Ectodermal cell (in vitro differentiated cells): Measurements from ENCODE around the gene RFPL3.

Experiments
- H3K27ac ChIP-seq: 2 replicates; pipeline ENCODE4 v1.7.0; 2013; ENCODE audit warnings: mild to moderate bottlenecking, low read depth, low read length; ENCODE audit not compliant: insufficient read depth, poor library complexity, severe bottlenecking
- H3K27me3 ChIP-seq: 2 replicates; pipeline ENCODE4 v1.7.0; 2013; ENCODE audit warnings: mild to moderate bottlenecking, low read length; ENCODE audit not compliant: insufficient read depth, control insufficient read depth, poor library complexity, severe bottlenecking
- H3K36me3 ChIP-seq: one replicate; pipeline ENCODE4 v1.7.0; 2013; ENCODE audit warnings: low read length; ENCODE audit not compliant: control insufficient read depth, insufficient read depth
- H3K4me1 ChIP-seq: one replicate; pipeline ENCODE4 v1.7.0; 2013; ENCODE audit warnings: low read length; ENCODE audit not compliant: control insufficient read depth, insufficient read depth
- H3K4me3 ChIP-seq: 2 replicates; pipeline ENCODE4 v1.7.0; 2013; ENCODE audit warnings: low read depth, low read length, control low read depth; ENCODE audit not compliant: insufficient read depth
- H3K9me3 ChIP-seq: 2 replicates; pipeline ENCODE4 v1.7.0; 2013; ENCODE audit warnings: mild to moderate bottlenecking, low read length, moderate library complexity; ENCODE audit not compliant: control insufficient read depth
- WGBS, 2 experiments: methylation state at CpG; one replicate each; pipeline ENCODE4 v1.1.7; 2013; ENCODE audit warnings: missing lambda C conversion rate in 2 of 2; 5-methylcytosine and 5-hydroxymethylcytosine counted together

RFPL3 gene

DNA sequence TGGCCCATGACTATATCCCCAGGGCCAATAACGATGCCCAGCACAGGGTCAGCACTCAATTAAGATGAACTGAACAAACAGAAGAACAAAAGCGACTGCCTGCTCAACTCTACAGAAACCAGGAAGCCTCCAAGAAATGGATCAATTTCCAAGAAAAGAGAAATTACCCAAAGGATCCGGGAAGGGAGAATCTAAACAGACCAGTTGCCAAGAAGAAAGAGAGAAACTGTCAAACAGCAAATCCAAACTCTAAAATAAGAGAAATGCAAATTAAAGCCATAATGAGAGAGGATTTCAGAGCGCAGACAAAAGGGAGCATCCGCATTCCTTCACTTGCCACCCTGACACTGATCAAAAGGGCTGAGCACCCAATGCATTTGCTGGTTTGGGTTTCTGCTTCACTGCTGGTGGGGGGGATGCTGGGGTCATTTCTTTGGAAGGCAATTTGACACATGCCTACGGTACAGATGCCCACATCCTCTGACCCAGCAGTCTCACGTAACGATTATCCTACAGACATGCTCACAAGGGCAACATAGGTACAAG lies 37.7 kb upstream of the RFPL3 start:
- Histone ChIP-seq H3K4me1 (peaks cover 10% of the 10 kb centered on the region), H3K36me3 (no peaks in the 10 kb centered on the region), H3K27me3 (no peaks in the 10 kb centered on the region), H3K9me3 (no peaks in the 10 kb centered on the region), H3K27ac (no peak overlapping the region), H3K4me3 (no peak overlapping the region)
- WGBS, 2 experiments: 60 to 64% methylated on average over 8 of the region's 8 CpGs

DNA sequence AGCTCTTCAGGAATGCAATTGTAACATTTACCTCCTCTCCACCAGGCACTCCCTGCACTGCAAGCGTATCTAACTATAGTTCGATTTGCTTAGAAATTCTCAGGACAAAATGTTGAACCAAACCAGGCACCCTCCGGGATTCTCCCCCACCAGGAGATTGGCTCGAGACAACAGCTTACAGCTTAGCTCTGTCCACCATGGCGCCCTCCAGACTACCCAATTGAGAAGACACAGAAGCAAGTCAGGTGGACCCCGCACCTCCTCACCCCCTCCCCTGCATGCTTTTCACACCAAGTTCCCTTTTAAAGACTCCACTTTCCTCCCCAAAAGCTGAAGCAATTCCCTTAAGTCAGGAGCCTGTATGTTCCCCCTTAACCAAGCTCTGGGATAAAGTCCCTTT lies 34.7 kb upstream of the RFPL3 start:
- peaks cover 10% of the 10 kb centered on the region for H3K4me1 ChIP-seq
- no peak overlapping the region for H3K27ac ChIP-seq
- no peak overlapping the region for H3K4me3 ChIP-seq
- H3K27me3 ChIP-seq: no peaks in the 10 kb centered on the region
- H3K9me3 ChIP-seq: no peaks in the 10 kb centered on the region
- WGBS, 2 experiments: 90 to 92% methylated on average over 6 of the region's 6 CpGs
- H3K36me3 ChIP-seq: no peaks in the 10 kb centered on the region

DNA sequence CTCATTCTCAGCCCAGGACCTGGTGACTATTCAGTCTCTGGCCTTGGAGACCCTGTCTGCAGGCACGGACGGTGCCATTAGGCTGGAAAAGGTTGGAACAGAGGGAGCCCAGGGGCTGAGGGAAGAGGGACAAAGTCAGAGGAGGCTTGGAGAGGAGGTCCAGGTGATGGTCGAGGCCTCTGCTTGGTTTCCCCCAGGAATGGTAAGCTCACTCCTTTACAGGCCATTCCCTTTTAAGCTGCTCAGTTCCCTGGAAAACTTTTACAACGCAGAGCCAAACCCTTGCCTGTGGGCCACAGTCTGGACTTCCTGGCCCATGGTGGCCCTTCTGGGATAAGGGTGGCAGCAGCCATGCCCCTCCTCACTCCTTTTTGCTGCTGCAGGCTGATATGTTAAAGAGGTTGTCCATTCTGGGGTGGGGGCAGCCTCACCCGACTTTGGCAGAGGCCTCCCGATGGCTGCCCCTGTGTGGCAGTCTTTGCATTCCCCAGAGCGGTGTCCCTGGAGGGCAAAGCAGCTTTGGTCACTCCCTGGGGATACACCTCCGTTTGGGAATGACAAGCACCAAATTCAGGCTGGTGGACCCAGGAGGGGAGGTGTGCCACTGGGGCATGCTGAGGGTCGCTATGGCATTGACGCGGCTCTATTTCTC lies 34.0 kb upstream of the RFPL3 start:
- Histone ChIP-seq H3K4me3 (no peak overlapping the region), H3K27ac (no peak overlapping the region), H3K4me1 (peaks cover 10% of the 10 kb centered on the region), H3K27me3 (no peaks in the 10 kb centered on the region), H3K9me3 (no peaks in the 10 kb centered on the region), H3K36me3 (no peaks in the 10 kb centered on the region)
- 84 to 92% methylated on average over 8 to 9 of the region's 11 CpGs for WGBS, 2 experiments

- no peaks in the 10 kb centered on the region for H3K27me3 ChIP-seq
- H3K9me3 ChIP-seq: no peaks in the 10 kb centered on the region
- H3K4me3 ChIP-seq: no peak overlapping the region
- H3K27ac ChIP-seq: no peak overlapping the region
- H3K4me1 ChIP-seq: peaks cover 10% of the 10 kb centered on the region
- H3K36me3 ChIP-seq: no peaks in the 10 kb centered on the region
- WGBS, 2 experiments: 88% methylated on average over 26 of the region's 26 CpGs
Measured at GRCh38 chr22:32324505-32325415, 32.9 kb upstream of the RFPL3 start.

GRCh38 chr22:32325416-32325801 lies 32.3 kb upstream of the RFPL3 start:
- no peak overlapping the region for H3K27ac ChIP-seq
- 88 to 91% methylated on average over 9 of the region's 9 CpGs for WGBS, 2 experiments
- H3K9me3 ChIP-seq: no peaks in the 10 kb centered on the region
- peaks cover 5% of the 10 kb centered on the region for H3K4me1 ChIP-seq
- no peaks in the 10 kb centered on the region for H3K36me3 ChIP-seq
- no peaks in the 10 kb centered on the region for H3K27me3 ChIP-seq
- H3K4me3 ChIP-seq: no peak overlapping the region

DNA sequence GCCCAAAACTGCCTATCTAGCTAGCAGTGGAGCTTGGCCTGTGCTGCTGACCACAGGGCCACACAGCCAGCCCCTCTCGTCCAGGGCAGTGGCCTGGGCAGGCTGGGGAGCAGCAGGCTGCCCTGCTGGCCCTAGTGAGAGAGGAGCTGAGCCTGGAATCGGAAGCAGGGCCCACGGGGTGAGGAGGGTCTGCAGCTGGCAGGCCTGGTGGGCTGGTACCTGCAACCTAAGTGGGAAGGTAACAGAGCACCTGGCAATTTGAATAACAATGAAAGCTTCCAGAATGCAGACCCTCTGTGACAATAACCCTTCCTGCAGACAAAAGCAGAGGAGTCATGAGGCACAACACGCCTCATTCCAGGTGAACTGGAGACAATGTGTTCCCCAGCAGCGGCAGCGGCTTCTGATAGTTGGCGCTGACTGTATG lies 31.8 kb upstream of the RFPL3 start:
- no peaks in the 10 kb centered on the region for H3K36me3 ChIP-seq
- peaks cover 1% of the 10 kb centered on the region for H3K4me1 ChIP-seq
- no peaks in the 10 kb centered on the region for H3K27me3 ChIP-seq
- 73 to 74% methylated on average over 7 of the region's 7 CpGs for WGBS, 2 experiments
- H3K4me3 ChIP-seq: no peak overlapping the region
- H3K9me3 ChIP-seq: no peaks in the 10 kb centered on the region
- no peak overlapping the region for H3K27ac ChIP-seq

DNA sequence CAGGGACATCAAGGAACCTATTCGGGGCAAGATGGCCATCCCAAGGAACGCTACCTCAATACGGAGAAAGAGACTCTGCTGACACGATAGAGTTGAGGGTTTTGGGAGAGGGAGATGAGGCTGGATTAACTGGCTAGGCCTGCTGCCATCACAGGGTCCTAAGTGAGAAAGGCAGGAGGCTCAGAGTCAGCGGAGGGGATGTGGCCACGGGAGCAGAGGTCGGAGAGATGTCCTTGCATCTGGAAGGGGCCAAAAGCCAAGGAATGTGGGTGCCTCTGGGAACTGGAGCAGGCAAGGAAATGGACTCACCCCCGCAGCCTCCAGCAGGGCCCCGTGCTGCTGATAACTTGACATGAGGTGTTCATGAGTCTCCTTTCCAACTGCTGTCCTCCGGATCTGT lies 31.0 kb upstream of the RFPL3 start:
- Histone ChIP-seq H3K27ac (no peak overlapping the region), H3K4me3 (no peak overlapping the region), H3K27me3 (no peaks in the 10 kb centered on the region), H3K4me1 (no peaks in the 10 kb centered on the region), H3K9me3 (no peaks in the 10 kb centered on the region), H3K36me3 (no peaks in the 10 kb centered on the region)
- WGBS, 2 experiments: 96 to 97% methylated on average over 10 of the region's 10 CpGs

DNA sequence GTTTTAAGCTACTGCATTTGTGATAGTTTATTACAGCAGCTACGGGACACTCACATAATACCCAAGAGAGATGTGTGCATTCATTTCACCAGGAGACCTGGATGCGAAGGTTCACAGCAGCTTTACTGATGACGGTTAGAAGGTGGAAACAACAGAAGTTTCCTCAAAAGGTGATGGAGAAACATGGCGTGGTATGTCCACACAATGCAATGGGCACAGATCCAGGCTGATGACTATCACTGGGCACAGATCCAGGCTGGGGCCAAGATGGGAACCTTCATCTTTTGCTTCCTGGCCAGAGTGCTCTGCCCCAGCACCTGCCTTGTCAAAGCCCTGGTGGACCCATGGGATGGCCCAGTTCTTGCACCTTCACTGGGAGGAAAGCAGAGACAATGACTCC lies 30.6 kb upstream of the RFPL3 start:
- H3K4me1 ChIP-seq: no peaks in the 10 kb centered on the region
- H3K27ac ChIP-seq: no peak overlapping the region
- H3K9me3 ChIP-seq: no peaks in the 10 kb centered on the region
- no peaks in the 10 kb centered on the region for H3K27me3 ChIP-seq
- H3K36me3 ChIP-seq: no peaks in the 10 kb centered on the region
- 83 to 84% methylated on average over 4 of the region's 4 CpGs for WGBS, 2 experiments
- H3K4me3 ChIP-seq: no peak overlapping the region

DNA sequence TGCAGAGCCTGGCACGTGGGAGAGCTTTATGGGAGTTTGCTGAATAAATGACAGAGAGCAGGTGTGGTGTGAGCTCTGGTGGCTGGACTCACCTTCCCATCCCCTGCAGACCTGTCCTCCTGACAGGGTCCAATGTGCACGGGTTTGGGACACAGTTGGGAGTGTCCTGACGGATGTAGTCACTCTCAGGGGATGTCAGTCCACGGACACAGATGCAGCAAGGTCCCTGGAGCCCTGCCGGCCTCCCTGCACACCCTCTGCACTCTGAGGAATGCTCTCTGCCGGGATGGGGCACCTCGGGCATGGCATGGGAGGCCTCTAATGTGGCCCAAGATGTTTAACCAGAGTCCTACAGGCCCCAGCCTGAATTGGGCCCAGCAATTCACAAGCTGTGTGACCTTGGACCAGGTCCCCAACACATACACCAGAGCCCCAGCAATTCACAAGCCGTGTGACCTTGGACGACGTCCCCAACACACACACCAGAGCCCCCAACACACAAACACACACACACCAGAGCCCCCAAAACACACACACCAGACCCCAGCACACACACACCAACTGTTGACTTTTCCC lies 30.0 kb upstream of the RFPL3 start:
- WGBS, 2 experiments: 87 to 88% methylated on average over 10 of the region's 10 CpGs
- H3K4me1 ChIP-seq: no peaks in the 10 kb centered on the region
- no peaks in the 10 kb centered on the region for H3K27me3 ChIP-seq
- H3K9me3 ChIP-seq: no peaks in the 10 kb centered on the region
- H3K4me3 ChIP-seq: no peak overlapping the region
- no peak overlapping the region for H3K27ac ChIP-seq
- no peaks in the 10 kb centered on the region for H3K36me3 ChIP-seq
